ENCODE data around the gene EOLA1. TPM values are rescaled to one million over a fixed set of nuclear protein-coding genes. Genes with fewer than 3 reads are reported as not detected.

The EOLA1 gene
- polyA plus RNA-seq, 1 donor (not counting 4 experiments of a cell fraction or from before 2014, with no cell fraction given), result 9.3 TPM

DNA sequence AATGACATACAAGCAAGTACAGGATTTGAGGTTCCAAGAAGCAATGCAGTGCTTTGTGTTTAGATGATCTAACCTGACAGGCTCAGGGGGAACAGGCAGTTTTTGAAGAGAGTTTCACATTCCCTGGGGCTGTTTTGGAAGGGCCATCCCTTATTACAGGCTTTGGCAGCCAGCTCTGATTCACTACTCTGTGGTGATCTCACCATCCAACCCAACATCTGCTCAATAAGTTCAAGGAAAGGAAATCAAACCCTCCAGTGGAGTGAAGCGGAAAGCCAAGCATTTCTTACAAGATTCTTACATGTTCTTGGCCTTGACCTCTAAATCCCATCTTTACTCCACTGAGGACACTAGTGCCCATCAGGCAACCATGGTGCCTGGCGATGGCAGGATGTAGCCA lies 43.2 kb upstream of the EOLA1 start:
- dilution Hi-C loops (cut with MboI; ENCODE audit: extremely low pct_ligation_motif_present, low sequenced_read_pairs), result no loop called here
- DNase-seq (ENCODE audit: low read depth, low spot score), result no peak
- H2AFZ ChIP-seq (ENCODE audit: control insufficient read depth, low read length), result no peak overlapping the region
- H3K79me2 ChIP-seq (ENCODE audit: control insufficient read depth, insufficient read depth, low read length), result peaks cover 1% of the 10 kb centered on the region
- no peaks in the 10 kb centered on the region for H3K9me1 ChIP-seq (ENCODE audit: control insufficient read depth, extremely low read depth, insufficient read depth, low read length)
- H3K9ac ChIP-seq (ENCODE audit: control insufficient read depth, extremely low read depth, insufficient read depth, low read length), result peak overlapping the region; percentile 49
- no peaks in the 10 kb centered on the region for H4K20me1 ChIP-seq (ENCODE audit: control insufficient read depth, extremely low read depth, insufficient read depth, low read length)
- H3K27me3 ChIP-seq (ENCODE audit: control insufficient read depth, extremely low read depth, insufficient read depth, low read length), result no peaks in the 10 kb centered on the region
- H3K27ac ChIP-seq (ENCODE audit: control insufficient read depth, insufficient read depth, low read length), result peak overlapping the region; percentile 53
- no peak overlapping the region for H3K4me3 ChIP-seq (ENCODE audit: control insufficient read depth in 2 of 3, extremely low read depth in 1 of 3, insufficient read depth in 2 of 3, low read depth in 1 of 3, low read length in 3 of 3)
- H3K4me2 ChIP-seq (ENCODE audit: control insufficient read depth, extremely low read depth, insufficient read depth, low read depth, low read length), result peak overlapping the region; percentile 42
- H3K9me3 ChIP-seq (ENCODE audit: control insufficient read depth, low read depth, low read length), result no peaks in the 10 kb centered on the region
- H3K4me1 ChIP-seq (ENCODE audit: control insufficient read depth, extremely low read depth, insufficient read depth, low read length), result peaks cover 37% of the 10 kb centered on the region
- peaks cover 20 to 26% of the 10 kb centered on the region in 2 experiments for H3K36me3 ChIP-seq (ENCODE audit: control insufficient read depth in 2 of 2, extremely low read depth in 1 of 2, insufficient read depth in 2 of 2, low read length in 2 of 2)
- no peak for TF ChIP-seq EZH2 (IDR thresholded peaks at IDR 0.05; ENCODE audit: low read length)
- TF ChIP-seq CTCF (optimal IDR thresholded peaks at IDR 0.05 in 1 of 3, IDR thresholded peaks at IDR 0.05 in 1 of 3, conservative IDR thresholded peaks at IDR 0.05 in 1 of 3; ENCODE audit: extremely low read depth in 1 of 3, insufficient read depth in 2 of 3, low read length in 3 of 3), result no peak
- FAIRE-seq, result peak; percentile 71

DNA sequence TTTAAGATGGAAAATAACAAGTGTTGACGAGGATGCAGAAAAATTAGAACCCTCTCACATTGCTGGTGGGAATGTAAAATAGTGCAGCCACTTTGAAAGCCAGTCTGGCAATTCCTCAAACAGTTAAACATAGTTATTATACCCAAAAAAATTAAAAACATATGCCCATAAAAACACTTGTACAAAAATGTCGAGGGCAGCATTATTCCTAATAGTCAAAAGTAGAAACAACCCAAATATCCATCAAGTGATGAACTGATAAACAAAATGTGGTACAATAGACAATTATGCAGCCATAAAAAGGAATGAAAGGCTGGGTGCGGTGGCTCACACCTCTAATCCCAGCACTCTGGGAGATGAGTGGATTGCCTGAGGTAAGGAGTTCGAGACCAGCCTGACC lies 42.0 kb upstream of the EOLA1 start:
- DNase-seq (ENCODE audit: low read depth, low spot score) (no peak), FAIRE-seq (no peak)
- TF ChIP-seq CTCF (optimal IDR thresholded peaks at IDR 0.05 in 1 of 3, IDR thresholded peaks at IDR 0.05 in 1 of 3, conservative IDR thresholded peaks at IDR 0.05 in 1 of 3; ENCODE audit: extremely low read depth in 1 of 3, insufficient read depth in 2 of 3, low read length in 3 of 3) (no peak), EZH2 (IDR thresholded peaks at IDR 0.05; ENCODE audit: low read length) (no peak)
- Histone ChIP-seq H2AFZ (ENCODE audit: control insufficient read depth, low read length) (no peak overlapping the region), H3K27me3 (ENCODE audit: control insufficient read depth, extremely low read depth, insufficient read depth, low read length) (no peaks in the 10 kb centered on the region), H3K4me1 (ENCODE audit: control insufficient read depth, extremely low read depth, insufficient read depth, low read length) (peaks cover 37% of the 10 kb centered on the region), H3K9ac (ENCODE audit: control insufficient read depth, extremely low read depth, insufficient read depth, low read length) (no peak overlapping the region), H3K27ac (ENCODE audit: control insufficient read depth, insufficient read depth, low read length) (no peak overlapping the region), H3K79me2 (ENCODE audit: control insufficient read depth, insufficient read depth, low read length) (peaks cover 1% of the 10 kb centered on the region), H3K4me3 (ENCODE audit: control insufficient read depth in 2 of 3, extremely low read depth in 1 of 3, insufficient read depth in 2 of 3, low read depth in 1 of 3, low read length in 3 of 3) (no peak overlapping the region), H3K36me3 (ENCODE audit: control insufficient read depth in 2 of 2, extremely low read depth in 1 of 2, insufficient read depth in 2 of 2, low read length in 2 of 2) (peaks cover 18 to 23% of the 10 kb centered on the region in 2 experiments), H4K20me1 (ENCODE audit: control insufficient read depth, extremely low read depth, insufficient read depth, low read length) (no peaks in the 10 kb centered on the region), H3K4me2 (ENCODE audit: control insufficient read depth, extremely low read depth, insufficient read depth, low read depth, low read length) (no peak overlapping the region), H3K9me1 (ENCODE audit: control insufficient read depth, extremely low read depth, insufficient read depth, low read length) (no peaks in the 10 kb centered on the region), H3K9me3 (ENCODE audit: control insufficient read depth, low read depth, low read length) (no peaks in the 10 kb centered on the region)
- dilution Hi-C loops (cut with MboI; ENCODE audit: extremely low pct_ligation_motif_present, low sequenced_read_pairs), result no loop called here
